Measurements from ENCODE around the gene CENPL. TPM values are rescaled to one million over a fixed set of nuclear protein-coding genes. Genes with fewer than 3 reads are reported as not detected.
"Not testable (repeated sequence)": the region's sequence is repeated elsewhere in the genome, so short reads cannot be mapped to it uniquely, and the experiment has no call there.

Gene CENPL
- total RNA-seq, 1 donor from 2014 or later, result 5.5 TPM

DNA sequence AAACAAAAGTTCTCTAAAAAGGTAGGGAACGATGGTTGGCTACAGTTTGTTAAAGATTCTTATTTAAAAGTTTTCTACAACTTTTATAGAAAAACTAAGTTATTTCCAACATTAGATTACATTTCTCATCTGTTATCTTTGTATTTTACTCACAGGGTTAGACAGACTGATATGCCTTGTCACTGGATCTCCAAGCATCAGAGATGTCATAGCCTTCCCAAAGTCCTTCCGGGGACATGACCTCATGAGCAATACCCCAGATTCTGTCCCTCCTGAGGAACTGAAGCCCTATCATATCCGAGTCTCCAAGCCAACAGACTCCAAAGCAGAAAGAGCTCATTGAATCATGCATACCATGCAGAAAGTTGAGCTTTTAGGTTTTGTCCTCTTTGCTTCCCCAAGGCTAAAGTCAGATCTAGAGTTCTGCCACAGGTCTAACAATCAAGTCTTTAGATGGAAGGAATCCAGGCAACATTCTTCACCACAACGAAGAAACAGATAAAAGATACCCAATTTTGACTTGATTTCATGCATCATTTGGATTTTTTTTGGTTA lies 32.8 kb upstream of the CENPL start:
- DNase-seq (ENCODE audit: low spot score), result no peak

DNA sequence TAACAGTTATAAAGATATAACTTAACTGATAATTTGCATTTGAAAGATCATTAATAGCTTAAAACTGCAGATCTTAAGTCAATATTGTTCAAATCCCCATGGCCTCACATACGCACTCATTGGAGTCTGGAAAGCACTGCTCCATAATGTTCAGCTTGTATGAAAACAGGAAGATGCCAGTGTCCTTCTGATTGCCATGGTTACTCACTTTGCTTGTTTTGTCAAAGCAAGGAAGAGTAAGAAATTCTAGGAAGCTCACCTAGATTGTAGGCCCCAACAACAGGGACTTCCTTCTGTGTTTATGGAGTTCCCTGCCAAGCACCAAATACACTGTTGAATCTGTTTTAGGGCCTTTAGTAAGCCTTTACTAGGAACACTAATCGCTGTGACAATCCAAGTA lies 32.2 kb upstream of the CENPL start:
- DNase-seq (ENCODE audit: low spot score), result no peak

DNA sequence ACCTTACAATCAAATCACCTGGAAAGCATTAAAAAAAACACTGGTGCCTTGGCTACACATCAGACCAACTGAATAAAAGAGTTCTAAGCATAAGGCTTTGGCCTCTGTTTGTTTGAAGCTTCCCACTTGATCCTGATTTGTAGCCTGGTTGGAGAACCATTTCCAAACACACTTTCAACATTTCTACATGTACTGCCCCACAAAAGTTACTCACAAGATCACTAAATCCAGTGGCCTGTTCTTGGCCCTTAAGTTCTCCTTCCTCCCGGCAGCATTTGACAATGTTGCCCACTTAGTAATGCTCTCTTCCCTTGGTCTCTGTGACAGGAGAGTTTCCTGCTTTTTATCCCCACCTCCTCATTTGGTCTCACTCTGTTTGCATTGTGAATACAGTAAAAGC lies 31.3 kb upstream of the CENPL start:
- DNase-seq (ENCODE audit: low spot score), result no peak

DNA sequence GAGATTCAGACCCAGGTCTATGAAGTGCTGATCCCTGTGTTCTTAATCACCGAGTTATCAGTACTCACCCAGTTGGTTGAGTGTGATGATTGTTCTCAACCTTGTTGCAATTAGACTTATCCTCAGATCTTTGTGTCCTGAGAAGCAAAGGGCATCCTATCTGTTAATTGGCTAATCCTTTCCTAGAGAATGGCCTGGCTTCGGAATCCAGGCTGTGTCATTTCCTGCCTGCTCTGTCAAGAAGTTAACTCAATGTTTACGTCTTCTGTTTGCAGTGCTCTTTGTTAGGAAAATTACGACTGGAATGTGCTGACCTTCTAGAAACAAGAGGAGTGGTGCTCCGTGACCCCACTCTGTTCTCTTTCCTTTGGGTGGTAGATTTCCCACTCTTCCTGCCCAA lies 28.4 kb upstream of the CENPL start:
- no peak for DNase-seq (ENCODE audit: low spot score)

DNA sequence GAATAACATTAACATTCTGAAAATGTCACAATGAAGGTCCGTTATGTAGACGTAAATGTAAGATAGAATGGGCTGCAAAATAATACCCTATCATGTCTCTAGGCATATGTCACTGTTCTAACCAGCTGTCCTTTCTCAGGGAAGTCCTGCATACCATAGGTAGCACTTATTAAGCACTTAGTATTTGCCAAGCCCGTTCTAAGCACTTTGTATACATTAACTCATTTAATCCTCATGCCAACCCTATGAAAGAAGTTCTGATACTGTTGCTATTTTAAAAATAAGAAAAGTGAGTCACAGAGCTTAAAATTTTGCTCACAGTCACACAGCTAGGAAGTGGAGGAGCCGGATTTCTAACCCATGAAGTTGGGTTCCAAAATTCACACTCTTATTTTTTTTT lies 27.4 kb upstream of the CENPL start:
- DNase-seq (ENCODE audit: low spot score), result no peak

DNA sequence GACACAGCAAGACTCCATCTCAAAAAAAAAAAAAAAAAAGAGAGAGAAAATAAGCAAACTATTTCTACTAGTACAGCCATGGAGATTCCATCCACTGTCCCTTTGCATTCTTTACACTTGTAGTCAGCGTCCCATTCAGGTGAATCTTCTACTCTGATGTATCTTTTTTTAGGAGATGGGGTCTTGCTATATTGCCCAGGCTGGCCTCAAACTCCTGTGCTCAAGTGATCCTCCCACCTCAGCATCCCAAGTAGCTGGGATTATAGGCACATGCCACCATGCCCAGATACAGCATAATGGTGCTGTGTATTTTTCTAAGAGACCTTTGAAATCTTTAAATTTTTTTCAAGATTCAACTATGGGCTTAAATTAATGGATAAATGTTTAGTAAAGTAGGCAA lies 8.1 kb upstream of the CENPL start:
- no peak for DNase-seq (ENCODE audit: low spot score)

DNA sequence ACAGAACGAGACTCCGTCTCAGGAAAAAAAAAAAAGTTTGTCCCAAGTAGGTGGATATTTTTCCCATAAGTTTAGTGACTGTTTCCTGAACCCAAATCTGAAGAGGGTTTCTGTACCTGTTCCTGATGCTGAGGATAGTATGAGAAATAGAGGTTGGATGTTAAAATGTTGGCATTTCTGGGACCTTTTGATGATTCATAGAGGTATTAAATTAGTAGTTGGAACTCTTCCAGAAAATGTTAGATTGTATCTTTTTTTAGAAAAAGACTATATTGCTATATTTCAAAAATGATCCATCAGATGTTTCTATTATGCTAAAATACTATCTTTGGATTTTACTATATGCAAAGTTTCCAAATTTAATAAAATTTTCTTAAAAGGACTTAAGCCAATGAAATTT lies 2.9 kb upstream of the CENPL start:
- no peak for DNase-seq (ENCODE audit: low spot score)

DNA sequence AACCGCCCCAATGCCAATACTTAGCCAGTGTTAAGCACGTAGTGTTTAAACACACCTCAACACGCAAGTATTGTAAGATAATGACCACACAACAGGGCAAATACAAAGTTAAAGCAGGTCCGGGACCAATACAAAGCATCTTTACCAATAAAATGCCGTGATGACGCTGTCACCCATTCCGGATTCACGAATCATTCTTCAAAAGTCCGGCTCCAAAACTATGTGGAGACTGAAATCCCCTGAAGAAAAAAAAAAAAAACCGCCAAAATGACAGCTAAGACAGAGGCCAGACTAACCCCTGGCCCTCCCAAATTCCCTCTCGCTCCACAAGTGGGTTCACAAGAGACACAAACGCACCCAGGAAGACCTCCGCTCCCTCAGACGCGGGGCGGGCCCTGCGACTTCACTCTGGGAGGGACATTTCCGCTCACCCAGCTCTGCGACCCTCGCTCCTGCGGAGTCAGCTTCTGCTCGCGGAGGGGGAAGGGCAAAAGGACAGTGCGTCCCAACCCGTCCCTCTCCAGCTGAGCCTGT lies 835 bp downstream of the CENPL start:
- DNase-seq (ENCODE audit: low spot score), result no peak

DNA sequence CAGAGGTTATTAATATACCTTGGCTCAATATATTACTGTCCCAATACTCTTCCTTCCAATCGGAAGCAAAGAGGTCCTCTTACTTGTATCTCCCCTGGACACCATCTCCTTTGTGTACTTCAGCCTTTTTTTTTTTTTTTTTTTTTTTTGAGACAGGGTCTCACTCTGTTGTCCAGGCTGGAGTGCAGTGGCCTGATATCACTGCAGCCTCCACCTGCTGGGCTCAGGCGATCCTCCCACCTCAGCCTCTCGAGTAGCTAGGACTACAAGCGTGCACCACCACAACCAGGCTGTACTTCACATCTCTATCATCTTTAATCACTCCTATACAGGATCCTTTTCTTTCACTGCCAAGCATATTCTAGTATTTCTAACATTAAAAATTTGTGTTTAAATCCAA lies 3.0 kb downstream of the CENPL start:
- no peak for DNase-seq (ENCODE audit: low spot score)

DNA sequence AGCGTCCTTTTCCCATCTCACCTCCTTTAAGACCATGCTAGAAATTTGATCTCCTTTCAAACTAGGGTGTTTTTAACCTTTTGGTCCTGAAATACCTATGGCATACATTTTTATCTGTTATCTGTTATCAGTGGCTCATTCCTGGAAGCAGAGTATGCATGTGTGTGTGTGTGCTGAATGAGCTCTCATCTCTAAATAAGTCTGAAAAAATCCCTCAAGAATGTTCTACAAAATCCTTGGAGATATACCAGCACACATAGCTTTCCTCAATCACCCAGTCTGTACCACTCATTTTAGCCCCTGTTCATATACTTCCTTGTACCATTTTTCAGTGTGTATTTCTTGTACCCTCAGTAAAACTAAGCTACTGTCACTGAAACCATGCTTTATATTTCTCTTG lies 6.2 kb downstream of the CENPL start:
- DNase-seq (ENCODE audit: low spot score), result no peak

DNA sequence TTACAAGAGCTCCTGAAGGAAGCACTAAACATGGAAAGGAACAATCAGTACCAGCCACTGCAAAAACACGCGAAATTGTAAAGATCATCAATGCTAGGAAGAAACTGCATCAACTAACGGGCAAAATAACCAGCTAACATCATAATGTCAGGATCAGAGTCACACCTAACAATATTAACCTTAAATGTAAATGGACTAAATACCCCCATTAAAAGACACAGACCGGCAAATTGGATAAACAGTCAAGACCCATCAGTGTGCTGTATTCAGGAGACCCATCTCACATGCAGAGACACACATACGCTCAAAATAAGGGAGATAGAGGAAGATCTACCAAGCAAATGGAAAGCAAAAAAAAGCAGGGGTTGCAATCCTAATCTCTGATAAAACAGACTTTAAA lies 11.0 kb downstream of the CENPL start:
- not testable (repeated sequence) for DNase-seq (ENCODE audit: low spot score)

DNA sequence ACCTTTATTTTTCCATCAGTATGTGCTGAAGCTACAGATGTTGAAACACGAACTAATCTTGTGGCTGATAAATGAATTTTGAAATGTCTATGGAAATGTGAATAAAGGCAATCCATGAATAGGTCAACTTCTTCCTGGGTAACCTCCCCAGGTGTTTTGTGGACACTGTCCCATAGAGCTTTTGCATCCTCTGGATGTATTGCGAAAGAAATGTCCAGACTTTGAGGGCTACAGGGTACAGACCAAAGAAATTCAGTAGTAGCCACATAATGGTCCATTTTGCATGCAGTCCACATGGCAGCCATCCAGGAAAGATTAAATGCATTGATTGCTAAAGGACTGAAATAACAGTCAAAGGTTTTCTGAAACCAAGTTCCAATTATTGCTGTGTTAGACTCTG lies 21.7 kb downstream of the CENPL start:
- DNase-seq (ENCODE audit: low spot score), result no peak

DNA sequence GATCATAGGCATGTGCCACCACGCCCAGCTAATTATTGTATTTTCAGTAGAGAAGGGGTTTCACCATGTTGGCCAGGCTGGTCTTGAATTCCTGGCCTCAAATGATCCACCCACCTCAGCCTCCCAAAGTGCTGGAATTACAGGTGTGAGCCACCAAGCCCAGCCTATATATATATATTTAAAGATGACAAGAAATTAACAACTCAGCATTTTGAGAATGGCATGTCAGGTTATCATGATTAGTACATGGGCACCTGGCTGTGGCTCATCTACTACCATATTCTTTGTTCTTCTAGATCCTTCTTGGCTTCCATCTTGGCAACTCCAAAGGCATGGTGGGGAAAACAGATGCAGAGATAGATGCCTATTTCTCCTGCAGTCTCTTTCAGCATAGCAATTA lies 24.7 kb downstream of the CENPL start:
- DNase-seq (ENCODE audit: low spot score), result not testable (repeated sequence)

DNA sequence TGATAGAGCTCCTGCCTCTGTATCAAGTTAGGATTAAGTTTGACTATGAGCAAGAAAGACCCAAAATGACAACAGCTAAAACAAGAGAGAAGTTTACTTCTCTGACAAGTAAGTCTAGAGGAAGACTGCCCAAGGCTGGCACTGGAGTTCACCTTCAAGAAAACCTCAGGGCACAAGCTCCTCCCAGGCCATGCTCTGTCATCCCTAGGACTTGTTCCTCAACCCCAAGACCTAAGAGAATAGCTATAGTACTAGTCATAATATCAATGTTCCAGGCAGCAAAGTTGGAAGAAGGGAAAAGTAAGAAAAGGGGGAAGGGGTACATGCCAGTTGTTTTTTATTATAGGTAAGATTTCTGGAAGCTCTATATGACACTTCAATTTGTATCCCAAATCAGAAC lies 26.6 kb downstream of the CENPL start:
- DNase-seq (ENCODE audit: low spot score), result no peak

DNA sequence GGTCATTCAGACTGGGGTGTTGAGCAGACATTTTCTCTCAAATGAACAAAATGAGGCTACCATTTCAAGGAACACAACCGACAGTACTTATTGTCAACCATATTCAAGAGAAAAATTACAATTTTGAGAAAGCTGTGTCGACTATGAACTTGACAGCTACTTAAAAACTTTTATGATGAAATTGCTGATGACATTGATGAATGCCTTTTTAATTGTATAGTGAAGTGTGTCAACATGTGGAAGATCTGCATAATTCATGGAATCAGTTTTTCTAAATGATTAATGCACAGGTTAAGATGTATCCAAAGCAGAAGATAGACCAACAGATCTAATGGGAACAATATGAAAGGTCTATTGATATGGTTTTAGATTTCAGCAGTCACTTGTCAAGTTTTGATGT lies 34.8 kb downstream of the CENPL start:
- no peak for DNase-seq (ENCODE audit: low spot score)

DNA sequence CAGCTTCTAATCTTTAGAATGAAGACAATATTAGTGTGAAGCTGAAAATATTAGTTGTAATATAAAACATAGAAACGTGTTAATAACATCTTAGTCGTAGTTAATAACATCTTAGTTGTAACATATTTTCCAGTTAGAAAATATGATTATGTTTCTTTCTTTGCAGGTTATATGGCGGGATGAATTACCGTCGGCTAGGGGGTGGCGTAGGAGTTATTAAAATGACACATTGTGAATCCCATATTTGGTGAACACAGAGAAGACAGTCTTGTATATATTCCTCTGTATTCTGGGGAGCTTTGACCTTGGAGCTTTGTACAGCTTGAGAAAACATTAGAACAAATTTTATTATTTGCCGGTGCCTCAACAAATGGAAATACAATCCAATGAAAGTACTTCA lies 39.7 kb downstream of the CENPL start:
- no peak for DNase-seq (ENCODE audit: low spot score)

DNA sequence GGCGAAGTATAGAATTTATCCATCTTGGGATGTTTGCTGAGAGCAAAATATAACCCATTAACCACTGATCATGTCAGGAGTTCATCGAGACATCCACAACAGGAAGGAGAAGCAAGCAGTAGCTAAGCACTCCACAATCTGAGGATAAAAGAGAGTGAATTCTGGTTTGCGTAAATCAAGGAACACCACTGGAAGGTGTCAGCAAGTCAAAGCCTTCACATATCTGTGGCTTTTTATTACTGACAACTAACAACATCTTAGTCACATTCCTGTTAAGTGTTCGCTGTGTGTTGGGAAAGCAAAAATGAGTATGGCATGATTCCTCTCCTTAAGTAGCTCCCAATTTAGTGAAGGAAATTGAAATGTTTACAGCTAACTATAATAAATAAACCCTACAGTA lies 44.7 kb downstream of the CENPL start:
- no peak for DNase-seq (ENCODE audit: low spot score)

DNA sequence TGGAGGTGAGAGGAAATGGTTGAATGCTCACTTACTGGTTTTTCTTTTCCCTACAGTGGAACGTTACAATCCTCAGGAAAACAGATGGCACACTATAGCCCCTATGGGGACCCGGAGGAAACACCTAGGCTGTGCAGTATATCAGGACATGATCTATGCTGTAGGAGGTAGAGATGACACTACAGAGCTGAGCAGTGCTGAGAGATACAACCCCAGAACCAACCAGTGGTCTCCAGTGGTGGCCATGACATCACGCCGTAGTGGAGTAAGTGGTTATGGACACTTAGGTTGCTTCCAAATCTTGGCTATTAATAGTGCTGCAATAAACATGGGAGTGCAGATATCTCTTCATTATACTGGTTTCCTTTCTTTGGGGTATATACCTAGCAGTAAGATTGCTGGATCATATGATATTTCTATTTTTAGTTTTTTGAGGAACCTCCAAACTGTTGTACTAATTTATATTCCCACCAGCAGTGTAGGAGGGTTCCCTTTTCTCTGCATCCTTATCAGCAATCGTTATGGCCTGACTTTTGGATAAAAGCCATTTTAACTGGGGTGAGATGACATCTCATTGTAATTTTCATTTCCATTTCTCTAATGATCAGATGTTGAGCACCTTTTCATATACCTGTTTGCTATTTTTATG lies 49.0 kb downstream of the CENPL start:
- no peak for DNase-seq (ENCODE audit: low spot score)

DNA sequence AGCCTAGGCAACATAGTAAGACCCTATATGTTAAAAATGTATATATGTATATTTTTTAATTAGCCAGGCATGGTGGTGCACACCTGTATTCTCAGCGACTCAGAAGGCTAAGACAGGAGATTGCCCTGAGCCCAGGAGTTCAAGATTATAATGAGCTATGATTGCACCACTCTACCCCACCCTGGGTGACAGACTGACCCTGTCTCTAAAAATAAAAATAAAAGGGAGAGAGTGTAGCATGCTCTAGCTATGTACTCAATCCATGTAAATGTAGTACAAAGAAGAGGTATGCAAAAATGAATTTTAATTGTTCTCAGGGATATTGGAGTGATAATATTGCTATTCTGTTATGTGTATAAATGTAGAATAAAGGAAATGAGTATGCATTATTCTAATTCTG lies 53.1 kb downstream of the CENPL start:
- no peak for DNase-seq (ENCODE audit: low spot score)

DNA sequence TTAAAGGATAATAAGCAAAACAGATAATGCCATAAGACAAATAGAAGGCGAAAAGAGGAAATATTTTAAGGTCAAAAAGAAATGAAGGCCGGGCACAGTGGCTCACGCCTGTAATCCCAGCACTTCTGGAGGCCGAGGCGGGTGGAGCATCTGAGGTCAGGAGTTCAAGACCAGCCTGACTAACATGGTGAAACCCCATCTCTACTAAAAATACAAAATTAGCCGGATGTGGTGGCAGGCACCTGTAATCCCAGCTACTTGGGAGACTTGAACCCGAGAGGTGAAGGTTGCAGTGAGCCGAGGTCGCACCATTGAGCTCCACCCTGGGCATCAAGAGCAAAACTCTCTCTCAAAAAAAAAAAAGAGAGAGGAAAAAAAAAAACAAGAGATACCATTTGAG lies 54.4 kb downstream of the CENPL start:
- not testable (repeated sequence) for DNase-seq (ENCODE audit: low spot score)

DNA sequence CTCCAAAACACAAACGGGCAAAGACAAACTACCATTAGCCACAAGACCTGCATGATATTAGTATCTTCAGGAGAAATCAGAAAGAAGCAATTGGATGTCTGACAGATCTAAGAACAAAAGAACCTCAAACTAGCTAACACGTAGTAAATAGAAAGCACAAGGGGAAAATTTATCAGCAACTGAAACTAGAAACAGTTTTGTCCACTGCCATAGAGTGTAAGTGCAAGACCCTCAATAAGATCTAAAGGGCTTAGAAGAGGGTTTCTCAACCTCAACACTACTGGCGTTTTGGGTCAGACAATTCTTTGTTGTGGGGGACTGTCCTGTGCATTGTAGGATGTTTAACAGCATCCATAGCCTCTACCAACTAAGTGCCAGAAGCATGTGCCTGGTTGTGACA lies 55.9 kb downstream of the CENPL start:
- no peak for DNase-seq (ENCODE audit: low spot score)

DNA sequence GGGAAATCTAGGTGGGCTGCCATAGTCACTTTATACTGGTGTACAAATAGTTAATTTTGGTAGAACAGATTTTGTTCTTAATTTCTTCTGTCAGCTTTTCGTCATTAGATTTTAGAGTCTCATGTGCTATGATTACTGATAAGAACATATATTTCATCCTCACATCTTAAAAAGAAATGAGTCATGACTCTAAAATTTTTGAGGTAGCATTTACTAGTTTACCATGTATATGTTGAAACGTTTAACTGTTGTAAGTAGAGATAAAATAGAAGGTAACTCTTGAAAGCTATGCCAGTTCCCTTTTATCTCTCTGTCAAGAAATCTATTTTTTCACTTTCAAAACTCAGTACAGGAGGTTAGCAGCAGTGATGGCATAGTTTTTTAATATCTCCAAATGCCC lies 56.5 kb downstream of the CENPL start:
- no peak for DNase-seq (ENCODE audit: low spot score)

DNA sequence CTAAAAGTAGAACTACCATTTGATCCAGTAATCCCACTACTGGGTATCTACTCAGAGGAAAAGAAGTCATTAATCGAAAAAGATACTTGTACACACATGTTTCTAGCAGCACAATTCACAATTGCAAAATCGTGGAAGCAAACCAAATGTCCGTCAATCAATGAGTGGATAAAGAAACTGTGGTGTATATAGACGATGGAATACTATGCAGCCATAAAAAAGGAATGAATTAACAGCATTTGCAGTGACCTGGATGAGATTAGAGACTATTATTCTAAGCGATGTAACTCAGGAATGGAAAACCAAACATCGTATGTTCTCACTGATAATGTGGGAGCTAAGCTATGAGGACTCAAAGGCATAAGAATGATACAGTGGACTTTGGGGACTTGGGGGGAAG lies 60.4 kb downstream of the CENPL start:
- not testable (repeated sequence) for DNase-seq (ENCODE audit: low spot score)

DNA sequence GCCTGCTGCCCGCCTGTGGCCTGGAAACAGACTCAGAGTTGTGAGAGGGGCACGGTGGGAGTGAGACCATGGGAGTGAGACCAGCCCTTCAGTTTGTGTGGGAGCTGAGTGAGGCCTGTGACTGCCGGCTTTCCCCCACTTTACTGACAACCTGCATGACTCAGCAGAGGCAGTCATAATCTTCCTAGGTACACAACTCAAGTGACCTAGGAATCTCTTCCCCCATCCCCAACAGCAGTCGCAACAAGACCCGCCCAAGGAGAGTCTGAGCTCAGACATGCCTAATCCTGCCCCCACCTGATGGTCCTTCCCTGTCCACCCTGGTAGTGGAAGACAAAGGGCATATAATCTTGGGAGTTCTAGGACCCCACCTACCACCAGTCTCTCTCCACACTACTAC lies 65.7 kb downstream of the CENPL start:
- no peak for DNase-seq (ENCODE audit: low spot score)
